Activated CD4-positive, alpha-beta T cell treated with anti-CD3 and anti-CD28 coated beads for 48 hours (primary cell): ENCODE results near the gene MAP2K3.
"Not testable (repeated sequence)": the region's sequence is repeated elsewhere in the genome, so short reads cannot be mapped to it uniquely, and the experiment has no call there.

Source experiments
- DNase-seq: peaks from one replicate; pipeline ENCODE4 v3.0.0-alpha.2; 2020

MAP2K3 gene

GRCh38 chr17:21297597-21297996, 13.1 kb downstream of the MAP2K3 start:
- no peak for DNase-seq

GRCh38 chr17:21298056-21298982, 13.8 kb downstream of the MAP2K3 start:
- DNase-seq = no peak

GRCh38 chr17:21298983-21299519, 14.5 kb downstream of the MAP2K3 start:
- DNase-seq = no peak

- no peak for DNase-seq
Observed at GRCh38 chr17:21299981-21300600, 15.6 kb downstream of the MAP2K3 start.

GRCh38 chr17:21300601-21301571, 16.4 kb downstream of the MAP2K3 start:
- DNase-seq = no peak

- DNase-seq = no peak
Observed at GRCh38 chr17:21301593-21302550, 17.4 kb downstream of the MAP2K3 start.

- DNase-seq = no peak
Observed at GRCh38 chr17:21302711-21303425, 18.4 kb downstream of the MAP2K3 start.

GRCh38 chr17:21303441-21304065, 19.0 kb downstream of the MAP2K3 start:
- DNase-seq = no peak

- DNase-seq = no peak
Observed at GRCh38 chr17:21304091-21304490, 19.6 kb downstream of the MAP2K3 start.

- DNase-seq = not testable (repeated sequence)
Observed at GRCh38 chr17:21304551-21305151, 20.1 kb downstream of the MAP2K3 start.

- not testable (repeated sequence) for DNase-seq
Observed at GRCh38 chr17:21305431-21306180, 21.1 kb downstream of the MAP2K3 start.

- DNase-seq = not testable (repeated sequence)
Observed at GRCh38 chr17:21306611-21307272, 22.2 kb downstream of the MAP2K3 start.

GRCh38 chr17:21307273-21307625, 22.7 kb downstream of the MAP2K3 start:
- DNase-seq = not testable (repeated sequence)

GRCh38 chr17:21308931-21309381, 24.4 kb downstream of the MAP2K3 start:
- DNase-seq = not testable (repeated sequence)

- peak; percentile 0 for DNase-seq
Observed at GRCh38 chr17:21310061-21310765, 25.7 kb downstream of the MAP2K3 start.

- DNase-seq = peak; percentile 1
Observed at GRCh38 chr17:21310766-21311602, 26.5 kb downstream of the MAP2K3 start.

GRCh38 chr17:21313320-21313719, 28.8 kb downstream of the MAP2K3 start:
- DNase-seq = no peak
